Panc1 (cell line): ENCODE measurements around the gene GAN. TPM values are rescaled to one million over a fixed set of nuclear protein-coding genes. Genes with fewer than 3 reads are reported as not detected.

Experiments
- ATAC-seq: fragments of 200-7000 bp; cut with Tn5 transposase; 2 replicates; pipeline ENCODE4 v1.9.1; 2020; ENCODE audit warnings: mild to moderate bottlenecking, moderate library complexity
- BruUV-seq: library from RNA; stranded (reverse); fragments of 400-500 nt; replicated peaks from 2 replicates; lab custom pipeline; 2021; lab: Mats Ljungman, UMichigan
- CTCF ChIA-PET: fragments of 300-600 bp; sonication (Branson Sonifier 250); formaldehyde crosslinking; loops from one replicate; lab custom pipeline; 2022; ENCODE audit warnings: antibody characterized with exemption; lab: Charles Lee
- POLR2A ChIA-PET: fragments of 300-600 bp; sonication (Branson Sonifier 250); formaldehyde crosslinking; loops from one replicate; lab custom pipeline; 2022; ENCODE audit warnings: antibody characterized with exemption; lab: Charles Lee
- DNase-seq: peaks from one replicate; pipeline ENCODE4 v3.0.0-alpha.2; 2010; ENCODE audit warnings: low read depth, low spot score
- H3K27ac ChIP-seq: 2 replicates; pipeline ENCODE4 v1.5.1; 2011; ENCODE audit warnings: mild to moderate bottlenecking, low read length, inconsistent platforms
- H3K27me3 ChIP-seq: fragments of 200-500 bp; sonication (Bioruptor generic); 2 replicates; pipeline ENCODE4 v1.6.0; 2014; ENCODE audit warnings: low read length, inconsistent platforms; ENCODE audit not compliant: control insufficient read depth, insufficient read depth
- H3K36me3 ChIP-seq: fragments of 200-500 bp; sonication (Bioruptor generic); 2 replicates; pipeline ENCODE4 v1.5.1; 2014; ENCODE audit warnings: inconsistent platforms, mild to moderate bottlenecking, low read length, moderate library complexity; ENCODE audit not compliant: control insufficient read depth, insufficient read depth
- H3K4me1 ChIP-seq: 2 replicates; pipeline ENCODE4 v1.5.1; 2011; ENCODE audit warnings: inconsistent platforms, mild to moderate bottlenecking, low read length, moderate library complexity; ENCODE audit not compliant: control insufficient read depth, insufficient read depth
- H3K4me3 ChIP-seq, 2 experiments: 2 replicates each; pipeline ENCODE4 v1.5.1; 2011 to 2012; ENCODE audit warnings: low read depth in 2 of 2, low read length in 2 of 2, mild to moderate bottlenecking in 2 of 2, inconsistent platforms in 1 of 2, moderate library complexity in 1 of 2
- H3K9me3 ChIP-seq: fragments of 200-500 bp; sonication (Bioruptor generic); 2 replicates; pipeline ENCODE4 v1.5.1; 2014; ENCODE audit warnings: low read depth, mild to moderate bottlenecking, inconsistent platforms, low read length, moderate library complexity; ENCODE audit not compliant: control insufficient read depth, insufficient read depth
- CTCF ChIP-seq: fragments of 450-650 bp; IDR thresholded peaks from 2 replicates; pipeline ENCODE4 v1.5.1; 2017; ENCODE audit warnings: mild to moderate bottlenecking
- POLR2AphosphoS5 ChIP-seq: IDR thresholded peaks from 2 replicates; pipeline ENCODE4 v1.6.1; 2012; ENCODE audit warnings: mild to moderate bottlenecking, low read depth, low read length, moderate library complexity
- SIN3A ChIP-seq: IDR thresholded peaks from 2 replicates; pipeline ENCODE4 v1.6.1; 2012; ENCODE audit warnings: low read depth, mild to moderate bottlenecking, low read length, moderate library complexity, borderline replicate concordance; ENCODE audit not compliant: insufficient read depth
- TCF7L2 ChIP-seq: IDR thresholded peaks from 2 replicates; pipeline ENCODE4 v1.6.1; 2011; ENCODE audit warnings: mild to moderate bottlenecking, low read depth, low read length, inconsistent platforms
- in situ Hi-C: cut with HindIII; loops from 2 replicates; pipeline ENCODE4 v1.10.0; 2016; ENCODE audit warnings: low sequenced_read_pairs, low pct_unique_long_range_greater_than_20kb
- intact Hi-C: fragments of 100-400 bp; cut with micrococcal nuclease; formaldehyde crosslinking; loops from one replicate; pipeline ENCODE4 v1.10.0; 2022; ENCODE audit not compliant: unreplicated experiment
- total RNA-seq: library from RNA; stranded (reverse); gene quantifications from one replicate; pipeline ENCODE4 v1.2.1, GENCODE V29; 2021; ENCODE audit not compliant: unreplicated experiment
- TF ChIP-seq, protein P1 (sequence below), 2 experiments: IDR thresholded peaks; 2 replicates each; pipeline ENCODE4 v1.6.1; 2011 to 2012; ENCODE audit warnings: low read depth in 2 of 2, control low read depth in 1 of 2, low read length in 1 of 2, mild to moderate bottlenecking in 1 of 2, moderate library complexity in 1 of 2; ENCODE audit not compliant: insufficient read depth in 1 of 2

GAN gene
- total RNA-seq, 1 experiment from 2014 or later = 9.1 TPM

GRCh38 chr16:81403208-81403600, 88.4 kb downstream of the GAN start:
- intact Hi-C loops (loop anchor here (2.0 to 10.0 kb wide), 3 partner anchors 44 to 320 kb away; no protein-coding TSS in a partner anchor), in situ Hi-C loops (no loop called here)
- ChIA-PET POLR2A (no interaction called here), CTCF (interaction anchor here (0.6 to 0.7 kb wide), 4 partner anchors 34 to 299 kb away, joined by 3 to 10 read pairs (median 5); no protein-coding TSS in a partner anchor)
- Histone ChIP-seq H3K4me3 (peak overlapping the region in 1 of 2 experiments; percentile 15; a peak in 2 of 4 replicates), H3K36me3 (no peaks in the 10 kb centered on the region), H3K4me1 (peaks cover 35% of the 10 kb centered on the region), H3K9me3 (no peaks in the 10 kb centered on the region), H3K27me3 (no peaks in the 10 kb centered on the region), H3K27ac (peak overlapping the region; percentile 77; the same call in 1 of the 2 replicates)
- no peak for TF ChIP-seq CTCF
- no peak for TF ChIP-seq POLR2AphosphoS5
- no peak for TF ChIP-seq SIN3A
- TF ChIP-seq TCF7L2 = no peak
- TF ChIP-seq, protein P1, sequence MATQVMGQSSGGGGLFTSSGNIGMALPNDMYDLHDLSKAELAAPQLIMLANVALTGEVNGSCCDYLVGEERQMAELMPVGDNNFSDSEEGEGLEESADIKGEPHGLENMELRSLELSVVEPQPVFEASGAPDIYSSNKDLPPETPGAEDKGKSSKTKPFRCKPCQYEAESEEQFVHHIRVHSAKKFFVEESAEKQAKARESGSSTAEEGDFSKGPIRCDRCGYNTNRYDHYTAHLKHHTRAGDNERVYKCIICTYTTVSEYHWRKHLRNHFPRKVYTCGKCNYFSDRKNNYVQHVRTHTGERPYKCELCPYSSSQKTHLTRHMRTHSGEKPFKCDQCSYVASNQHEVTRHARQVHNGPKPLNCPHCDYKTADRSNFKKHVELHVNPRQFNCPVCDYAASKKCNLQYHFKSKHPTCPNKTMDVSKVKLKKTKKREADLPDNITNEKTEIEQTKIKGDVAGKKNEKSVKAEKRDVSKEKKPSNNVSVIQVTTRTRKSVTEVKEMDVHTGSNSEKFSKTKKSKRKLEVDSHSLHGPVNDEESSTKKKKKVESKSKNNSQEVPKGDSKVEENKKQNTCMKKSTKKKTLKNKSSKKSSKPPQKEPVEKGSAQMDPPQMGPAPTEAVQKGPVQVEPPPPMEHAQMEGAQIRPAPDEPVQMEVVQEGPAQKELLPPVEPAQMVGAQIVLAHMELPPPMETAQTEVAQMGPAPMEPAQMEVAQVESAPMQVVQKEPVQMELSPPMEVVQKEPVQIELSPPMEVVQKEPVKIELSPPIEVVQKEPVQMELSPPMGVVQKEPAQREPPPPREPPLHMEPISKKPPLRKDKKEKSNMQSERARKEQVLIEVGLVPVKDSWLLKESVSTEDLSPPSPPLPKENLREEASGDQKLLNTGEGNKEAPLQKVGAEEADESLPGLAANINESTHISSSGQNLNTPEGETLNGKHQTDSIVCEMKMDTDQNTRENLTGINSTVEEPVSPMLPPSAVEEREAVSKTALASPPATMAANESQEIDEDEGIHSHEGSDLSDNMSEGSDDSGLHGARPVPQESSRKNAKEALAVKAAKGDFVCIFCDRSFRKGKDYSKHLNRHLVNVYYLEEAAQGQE (IDR thresholded peaks at IDR 0.05; ENCODE audit: insufficient read depth in 1 of 2, low read depth in 2 of 2, low read length in 1 of 2) = no peak
- no TSS peak for BruUV-seq
- ATAC-seq (no peak), DNase-seq (no peak)

- peaks cover 35% of the 10 kb centered on the region for H3K4me1 ChIP-seq
These were observed 89.0 kb downstream of the GAN start for GRCh38 chr16:81403601-81404391.

More at GRCh38 chr16:81403601-81404391, 89.0 kb downstream of the GAN start:
- TF ChIP-seq CTCF = peak; percentile 91
- TF ChIP-seq, protein P1 (IDR thresholded peaks at IDR 0.05; ENCODE audit: insufficient read depth in 1 of 2, low read depth in 2 of 2, low read length in 1 of 2) = no peak
- no peak for TF ChIP-seq SIN3A
- Histone ChIP-seq H3K36me3 (no peaks in the 10 kb centered on the region), H3K9me3 (no peaks in the 10 kb centered on the region), H3K27me3 (no peaks in the 10 kb centered on the region), H3K27ac (peak overlapping the region; percentile 77), H3K4me3 (peak overlapping the region; percentile 24 to 45; a peak in 3 of 4 replicates)
- BruUV-seq = no TSS peak
- ATAC-seq = peak; percentile 83
- intact Hi-C loops (loop anchor here (2.0 to 10.0 kb wide), 3 partner anchors 44 to 319 kb away; no protein-coding TSS in a partner anchor), in situ Hi-C loops (no loop called here)
- DNase-seq = peak; percentile 33
- CTCF ChIA-PET = interaction anchor here (0.5 to 1.8 kb wide), 4 partner anchors 47 to 293 kb away, joined by 5 to 8 read pairs (median 6); no protein-coding TSS in a partner anchor
- POLR2A ChIA-PET = no interaction called here
